K562 (cell line): ENCODE results near the gene C19orf67. TPM values are rescaled to one million over a fixed set of nuclear protein-coding genes. Genes with fewer than 3 reads are reported as not detected.

Source experiments
- BCOR ChIP-seq: fragments of 450-650 bp; IDR thresholded peaks from 2 replicates; pipeline ENCODE4 v1.6.1; 2016
- ESRRB ChIP-seq: fragments of 250-450 bp; sonication (Bioruptor Pico); IDR thresholded peaks from 2 replicates; pipeline ENCODE4 v1.5.0; 2020; ENCODE audit warnings: mild to moderate bottlenecking, moderate library complexity, borderline replicate concordance
- MAZ ChIP-seq, 2 experiments: fragments of 450-650 bp in 1 of 2; sonication (generic) in 1 of 2; formaldehyde crosslinking; IDR thresholded peaks in 1 of 2; conservative IDR thresholded peaks in 1 of 2; 2 replicates each; pipeline versions ENCODE4 v1.4.0 to v1.5.0; 2020; ENCODE audit warnings: mild to moderate bottlenecking in 1 of 2, missing genetic modification reagents in 1 of 2
- PHF21A ChIP-seq: fragments of 450-650 bp; IDR thresholded peaks from 2 replicates; pipeline ENCODE4 v1.6.1; 2017; ENCODE audit warnings: low read depth, borderline replicate concordance
- polyA plus RNA-seq, 8 experiments: library from polyadenylated mRNA; depleted of rRNA in 4 of 8; stranded (reverse) in 5 of 8; unstranded in 3 of 8; fragments of >200 nt; fragmentation: Nextera tagmentation in 2 of 8; fragmentation: Illumina TruSeq in 1 of 8; extraction: Ambion mirVana in 2 of 8; extraction: Trizol in 1 of 8; gene quantifications; 2 replicates each; pipeline versions ENCODE4 v1.2.1 to v1.2.3, GENCODE V29; 2011 to 2014; ENCODE audit warnings: inconsistent platforms in 1 of 8, missing spikeins in 1 of 8
- total RNA-seq, 7 experiments: library from RNA; depleted of rRNA in 6 of 7; stranded (reverse); fragments of >200 nt in 6 of 7; fragmentation: Illumina TruSeq in 2 of 7; extraction: Trizol in 2 of 7; gene quantifications; 2 replicates each; pipeline versions ENCODE4 v1.2.1 to v1.2.3, GENCODE V29; 2011 to 2021; ENCODE audit warnings: low replicate concordance in 1 of 7
- TF ChIP-seq, protein P1 (sequence below): sonication (generic); formaldehyde crosslinking; IDR thresholded peaks from 2 replicates; pipeline ENCODE4 v1.8.0; 2022; ENCODE audit warnings: missing genetic modification reagents, mild to moderate bottlenecking, moderate library complexity, borderline replicate concordance
- TF ChIP-seq, protein P2 (sequence below): sonication (generic); formaldehyde crosslinking; IDR thresholded peaks from 2 replicates; pipeline ENCODE4 v1.8.0; 2022; ENCODE audit warnings: mild to moderate bottlenecking, missing genetic modification reagents

The C19orf67 gene
- total and polyA plus RNA-seq, 9 of the 15 experiments (the other 6 are each of a cell fraction or from before 2014, with no cell fraction given), result 0.29 to 1.8 (median 0.51) TPM; not detected in 3

DNA sequence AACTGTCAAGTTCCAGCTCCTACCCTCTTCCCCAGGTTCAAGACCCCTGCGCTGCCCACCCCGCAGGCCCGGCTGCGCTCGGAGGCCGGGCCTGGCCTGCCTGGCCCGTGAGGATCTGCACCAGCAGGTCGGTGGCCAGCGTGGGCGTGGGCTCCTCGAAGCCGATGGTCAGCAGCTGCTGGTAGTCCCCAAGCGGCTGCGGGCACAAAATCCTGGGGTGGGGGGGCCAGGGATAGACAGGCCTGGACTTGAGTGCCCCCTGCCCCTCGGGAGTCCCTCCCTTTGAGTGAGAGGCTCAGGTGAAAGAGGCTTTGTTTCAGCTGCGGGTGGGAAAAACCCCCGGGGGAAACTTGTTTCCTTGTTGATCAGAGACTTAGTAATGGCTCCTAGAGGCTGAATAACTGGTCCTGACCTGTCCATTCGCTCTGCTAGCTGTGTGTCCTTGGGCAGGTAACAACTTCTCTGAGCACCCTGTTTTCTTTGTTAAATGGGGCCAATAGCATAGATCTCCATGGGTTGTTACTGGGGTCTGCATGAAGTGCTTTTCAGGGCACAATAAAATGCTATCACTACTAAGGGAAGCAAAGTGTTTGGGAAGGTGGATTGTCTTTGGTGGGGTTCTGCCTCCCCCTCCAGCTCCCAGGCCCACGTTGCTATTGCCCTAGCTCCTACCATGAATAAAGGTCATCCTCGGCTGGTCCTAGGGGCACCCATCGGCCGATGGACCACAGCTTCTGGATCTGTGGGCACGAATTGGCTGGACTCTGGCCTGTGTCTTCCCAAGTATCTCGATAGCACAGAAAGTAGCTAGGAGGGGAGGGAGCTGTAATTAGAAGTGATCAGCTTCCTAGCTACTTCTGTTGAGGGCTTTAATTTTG is 3.5 kb downstream of the C19orf67 start (continued):
- TF ChIP-seq, protein P1, sequence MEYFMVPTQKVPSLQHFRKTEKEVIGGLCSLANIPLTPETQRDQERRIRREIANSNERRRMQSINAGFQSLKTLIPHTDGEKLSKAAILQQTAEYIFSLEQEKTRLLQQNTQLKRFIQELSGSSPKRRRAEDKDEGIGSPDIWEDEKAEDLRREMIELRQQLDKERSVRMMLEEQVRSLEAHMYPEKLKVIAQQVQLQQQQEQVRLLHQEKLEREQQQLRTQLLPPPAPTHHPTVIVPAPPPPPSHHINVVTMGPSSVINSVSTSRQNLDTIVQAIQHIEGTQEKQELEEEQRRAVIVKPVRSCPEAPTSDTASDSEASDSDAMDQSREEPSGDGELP (CRISPR knock-in tag), result peak; percentile 10; the same call in 1 of the 2 replicates
- TF ChIP-seq, protein P2, sequence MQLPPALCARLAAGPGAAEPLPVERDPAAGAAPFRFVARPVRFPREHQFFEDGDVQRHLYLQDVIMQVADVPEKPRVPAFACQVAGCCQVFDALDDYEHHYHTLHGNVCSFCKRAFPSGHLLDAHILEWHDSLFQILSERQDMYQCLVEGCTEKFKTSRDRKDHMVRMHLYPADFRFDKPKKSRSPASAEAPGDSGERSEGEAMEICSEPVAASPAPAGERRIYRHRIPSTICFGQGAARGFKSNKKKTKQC (CRISPR knock-in tag), result no peak; the same call in 1 of the 2 replicates
- TF ChIP-seq ESRRB (CRISPR knock-in tag) (no peak), MAZ (CRISPR knock-in tag; conservative IDR thresholded peaks at IDR 0.05 in 1 of 2, IDR thresholded peaks at IDR 0.05 in 1 of 2) (peak in 1 of 2 experiments; percentile 58; a peak in 1 of 4 replicates), PHF21A (no peak), BCOR (peak; percentile 44; the same call in 1 of the 2 replicates)
